Stomach (tissue), 4 donors: ENCODE results near the gene RBM18.

Experiments
- EP300 ChIP-seq: sonication (generic); formaldehyde crosslinking; IDR thresholded peaks from one replicate; pipeline ENCODE4 v1.6.1; 2017; ENCODE audit warnings: antibody characterized with exemption
- POLR2A ChIP-seq, 4 donors: fragments of 450-650 bp; IDR thresholded peaks; one replicate each; pipeline ENCODE4 v1.6.1; 2016; ENCODE audit warnings: antibody characterized with exemption in 4 of 4, control low read depth in 2 of 4, mild to moderate bottlenecking in 1 of 4, moderate library complexity in 1 of 4
- TF ChIP-seq, protein P1 (sequence below), 7 experiments: fragments of 450-650 bp in 4 of 7; fragments of 200-600 bp in 3 of 7; sonication (generic) in 3 of 7; IDR thresholded peaks; one replicate each; pipeline ENCODE4 v1.5.1; 2016 to 2019; ENCODE audit warnings: antibody characterized with exemption in 7 of 7, control low read depth in 2 of 7, mild to moderate bottlenecking in 1 of 7

DNA sequence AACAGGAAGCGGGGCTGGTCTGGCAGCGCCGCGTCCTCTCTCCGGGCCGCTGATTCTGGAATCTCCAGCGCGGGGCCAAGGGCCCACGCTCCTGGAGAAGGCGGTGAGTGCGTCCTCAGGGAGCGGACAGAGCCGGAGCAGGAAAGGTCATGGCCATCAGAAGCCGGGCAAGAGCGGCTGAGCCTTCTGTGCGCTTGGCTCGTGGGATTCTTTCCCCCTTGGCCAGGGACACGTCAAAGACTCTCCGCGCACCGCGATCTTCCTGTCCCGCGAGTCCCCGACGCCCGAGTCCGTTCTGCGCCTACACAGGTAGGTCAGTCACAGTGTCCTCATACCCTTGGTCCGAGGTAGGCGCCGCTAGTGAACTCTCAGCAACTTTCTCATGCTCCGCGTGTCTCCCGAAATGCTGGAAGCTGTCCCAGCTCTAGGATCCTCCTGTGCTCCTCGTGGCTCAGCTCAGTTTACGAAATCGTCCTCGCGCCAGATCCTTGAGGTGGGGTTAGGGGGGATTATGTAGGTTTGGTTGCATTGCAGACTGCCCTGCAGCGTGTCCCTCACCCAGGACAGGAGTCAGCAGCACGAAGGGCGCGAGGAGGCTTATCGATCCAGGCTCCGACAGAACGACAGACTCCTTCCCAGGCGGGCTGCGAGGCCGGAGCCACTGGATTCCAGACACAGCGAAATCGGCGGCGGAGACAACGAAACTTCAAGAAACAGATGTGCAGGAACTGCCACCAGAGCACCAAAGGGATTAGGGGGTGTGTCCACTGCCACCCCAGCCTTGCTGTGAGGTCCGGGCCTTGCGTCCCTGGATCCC is 44.6 kb downstream of the RBM18 start:
- TF ChIP-seq, protein P1, sequence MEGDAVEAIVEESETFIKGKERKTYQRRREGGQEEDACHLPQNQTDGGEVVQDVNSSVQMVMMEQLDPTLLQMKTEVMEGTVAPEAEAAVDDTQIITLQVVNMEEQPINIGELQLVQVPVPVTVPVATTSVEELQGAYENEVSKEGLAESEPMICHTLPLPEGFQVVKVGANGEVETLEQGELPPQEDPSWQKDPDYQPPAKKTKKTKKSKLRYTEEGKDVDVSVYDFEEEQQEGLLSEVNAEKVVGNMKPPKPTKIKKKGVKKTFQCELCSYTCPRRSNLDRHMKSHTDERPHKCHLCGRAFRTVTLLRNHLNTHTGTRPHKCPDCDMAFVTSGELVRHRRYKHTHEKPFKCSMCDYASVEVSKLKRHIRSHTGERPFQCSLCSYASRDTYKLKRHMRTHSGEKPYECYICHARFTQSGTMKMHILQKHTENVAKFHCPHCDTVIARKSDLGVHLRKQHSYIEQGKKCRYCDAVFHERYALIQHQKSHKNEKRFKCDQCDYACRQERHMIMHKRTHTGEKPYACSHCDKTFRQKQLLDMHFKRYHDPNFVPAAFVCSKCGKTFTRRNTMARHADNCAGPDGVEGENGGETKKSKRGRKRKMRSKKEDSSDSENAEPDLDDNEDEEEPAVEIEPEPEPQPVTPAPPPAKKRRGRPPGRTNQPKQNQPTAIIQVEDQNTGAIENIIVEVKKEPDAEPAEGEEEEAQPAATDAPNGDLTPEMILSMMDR (IDR thresholded peaks at IDR 0.05): no peak
- TF ChIP-seq EP300: no peak
- TF ChIP-seq POLR2A (IDR thresholded peaks at IDR 0.05): no peak
